GM21423 (cell line): ENCODE data around the gene PDE12.
"Not testable (repeated sequence)": the region's sequence is repeated elsewhere in the genome, so short reads cannot be mapped to it uniquely, and the experiment has no call there.

ENCODE experiments used
- ATAC-seq: cut with Tn5 transposase; IDR thresholded peaks from one replicate; pipeline ENCODE4 v1.9.1; 2021; ENCODE audit warnings: mild to moderate bottlenecking, moderate library complexity; ENCODE audit not compliant: unreplicated experiment

PDE12 gene

GRCh38 chr3:57583544-57583943, 27.5 kb downstream of the PDE12 start:
- no peak for ATAC-seq

GRCh38 chr3:57586778-57587177, 30.7 kb downstream of the PDE12 start:
- no peak for ATAC-seq

DNA sequence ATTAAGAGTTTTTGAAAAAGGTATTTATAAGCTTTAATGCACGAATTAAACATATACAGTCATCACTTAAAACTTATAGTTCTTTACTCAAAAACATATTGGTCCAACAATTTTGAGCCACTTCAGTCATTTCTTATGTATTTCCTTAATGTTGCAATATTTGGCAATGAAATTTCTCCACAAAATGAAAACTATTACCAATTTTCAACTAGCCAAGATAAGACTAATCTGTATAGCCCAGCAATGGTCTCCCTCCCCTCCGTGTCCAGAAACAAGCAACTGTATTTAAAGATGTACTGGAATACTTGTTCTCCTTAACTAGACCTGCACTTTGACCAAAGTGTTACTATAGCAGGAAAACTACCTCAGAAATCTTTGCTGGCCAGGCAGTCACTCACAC, 31.8 kb downstream of the PDE12 start:
- ATAC-seq = no peak

DNA sequence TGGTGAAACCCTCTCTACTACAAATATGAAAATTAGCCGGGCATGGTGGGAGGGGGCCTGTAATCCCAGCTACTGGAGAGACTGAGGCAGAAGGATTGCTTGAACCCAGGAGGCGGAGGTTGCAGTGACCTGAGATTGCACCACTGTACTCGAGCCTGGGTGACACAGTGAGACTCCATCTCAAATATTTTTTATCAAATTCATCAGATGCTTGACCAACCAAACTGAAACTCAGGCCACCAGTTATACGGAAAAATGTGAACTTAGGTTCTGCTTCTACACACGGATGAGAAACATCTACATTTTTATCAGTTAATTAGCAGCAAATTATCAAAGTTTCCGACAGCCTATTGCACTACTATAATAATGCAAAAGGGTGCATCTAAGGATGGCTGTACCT, 36.2 kb downstream of the PDE12 start:
- ATAC-seq = no peak

DNA sequence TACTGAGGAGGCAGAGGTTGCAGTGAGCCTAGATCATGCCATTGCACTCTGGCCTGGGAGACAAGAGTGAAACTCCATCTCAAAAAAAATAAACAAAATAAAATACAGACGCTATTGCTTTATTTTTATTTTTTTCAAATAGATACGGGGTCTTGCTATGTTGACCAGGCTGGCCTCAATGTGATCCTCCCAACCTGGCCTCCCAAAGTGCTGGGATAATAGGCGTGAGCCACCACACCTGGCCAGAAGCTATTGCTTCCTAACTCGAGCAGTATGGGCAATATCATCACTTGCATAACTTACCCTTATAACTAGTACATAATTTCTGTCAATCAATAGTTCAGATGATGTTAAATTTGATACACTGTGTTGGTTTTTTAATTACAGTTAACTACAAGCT, 38.1 kb downstream of the PDE12 start:
- ATAC-seq = no peak

DNA sequence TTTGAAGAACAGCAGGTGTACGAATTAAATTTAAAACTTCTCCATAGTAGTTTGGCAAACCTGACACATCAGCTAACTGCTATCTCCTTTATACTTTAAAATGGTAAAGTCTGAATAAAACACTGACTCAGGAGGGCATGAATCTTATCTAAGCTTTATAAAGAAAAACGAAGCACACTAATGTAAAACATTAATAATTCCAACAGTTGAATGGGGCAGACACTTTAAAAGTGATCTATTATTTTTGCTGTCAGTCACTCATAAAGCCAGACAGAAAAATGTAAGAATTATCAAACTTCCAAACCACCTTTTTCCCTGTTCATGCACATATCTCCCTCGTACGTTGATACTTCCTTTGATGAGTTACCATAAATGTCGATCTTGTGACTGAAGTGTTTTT, 38.5 kb downstream of the PDE12 start:
- no peak for ATAC-seq

DNA sequence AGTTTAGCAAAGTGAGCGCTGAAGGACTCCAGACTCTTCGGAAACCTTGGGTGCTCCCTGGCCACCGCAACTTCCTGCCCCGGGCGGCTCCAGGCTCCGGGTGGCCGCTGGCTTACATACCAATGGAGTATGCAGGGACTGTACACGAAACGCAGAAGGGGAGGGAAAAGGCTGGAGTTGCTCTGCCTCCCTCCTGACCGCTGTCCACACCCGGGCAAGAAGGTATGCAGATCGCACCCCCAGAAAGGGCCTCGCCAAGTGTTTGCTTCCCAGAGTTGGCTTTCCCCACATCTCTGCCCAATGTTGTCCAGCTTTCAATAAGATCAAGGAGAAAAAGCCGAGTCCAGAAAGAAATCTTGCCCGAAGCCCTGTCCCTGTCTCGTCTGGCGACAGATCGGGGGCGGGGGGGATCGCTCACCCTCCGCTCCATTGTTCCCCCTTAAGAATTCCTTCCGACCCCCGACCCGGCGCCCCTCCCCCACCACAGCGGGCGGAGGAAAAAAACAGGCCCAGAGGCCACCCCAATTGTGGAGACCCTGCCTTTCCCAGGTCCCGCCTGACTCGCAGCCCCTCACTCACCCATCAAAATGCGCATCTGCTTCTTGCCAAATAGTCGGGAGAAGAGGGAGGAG, 40.5 kb downstream of the PDE12 start:
- no peak for ATAC-seq

- peak; percentile 92 for ATAC-seq
These were observed 41.3 kb downstream of the PDE12 start, which contains the start of gene ARF4 for GRCh38 chr3:57597127-57597923. ARF4 (minus strand) TSS chr3:57597344; CDS start chr3:57597140, 204 bp downstream.

GRCh38 chr3:57598765-57599360, 42.8 kb downstream of the PDE12 start:
- ATAC-seq = no peak

DNA sequence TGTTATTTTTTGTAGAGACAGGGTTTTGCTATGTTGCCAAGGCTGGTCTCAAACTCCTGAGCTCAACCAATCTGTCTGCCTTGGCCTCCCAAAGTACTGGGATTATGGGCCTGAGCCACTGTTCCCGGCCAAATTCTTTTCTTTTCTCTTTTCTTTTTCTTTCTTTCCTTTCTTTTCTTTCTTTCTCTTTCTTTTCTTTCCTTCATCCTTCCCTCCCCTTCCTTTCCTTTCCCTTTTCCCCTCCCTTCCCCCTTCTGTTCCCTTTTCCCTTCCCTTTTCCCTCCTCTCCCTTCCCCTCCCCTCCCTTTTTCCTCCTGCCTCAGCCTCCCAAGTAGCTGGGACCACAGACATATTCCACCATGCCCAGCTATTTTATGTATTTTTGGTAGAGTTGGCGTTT, 44.1 kb downstream of the PDE12 start:
- no peak for ATAC-seq

GRCh38 chr3:57604971-57605370, 48.9 kb downstream of the PDE12 start:
- no peak for ATAC-seq

DNA sequence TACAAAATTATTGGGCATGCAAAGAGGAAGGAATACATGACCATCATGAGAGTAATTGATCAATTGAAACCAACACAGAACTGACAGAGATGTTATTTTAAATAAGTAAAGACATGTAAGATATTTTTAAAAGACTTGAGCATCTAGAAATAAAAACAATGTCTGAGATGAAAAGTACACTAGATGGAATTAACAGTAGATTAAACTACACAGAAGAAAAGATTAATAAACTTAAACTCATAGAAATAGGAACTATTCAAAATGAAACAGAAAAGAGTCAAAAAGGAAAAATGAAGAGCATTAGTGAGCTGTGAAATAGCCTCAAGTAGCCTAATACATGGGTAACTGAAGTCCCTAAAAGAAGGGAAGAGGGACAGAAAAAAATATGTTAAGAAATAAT, 49.6 kb downstream of the PDE12 start:
- ATAC-seq = no peak

- not testable (repeated sequence) for ATAC-seq
These were observed 55.8 kb downstream of the PDE12 start for GRCh38 chr3:57611870-57612269.

GRCh38 chr3:57616233-57616632, 60.2 kb downstream of the PDE12 start:
- no peak for ATAC-seq
